Mesenchymal stem cell (in vitro differentiated cells and primary cell): ENCODE measurements around the gene NPTN.
A peak's percentile ranks its signal among the peaks of the same experiment; 100 is the strongest.

Source experiments
- DNase-seq: peaks from one replicate; pipeline ENCODE4 v3.0.0-alpha.2; 2013
- H2AFZ ChIP-seq: one replicate; pipeline ENCODE4 v1.6.1; 2013; ENCODE audit warnings: low read depth, mild to moderate bottlenecking, control low read depth, inconsistent platforms, low read length, moderate library complexity
- H2AK5ac ChIP-seq: 2 replicates; pipeline ENCODE4 v1.6.1; 2013; ENCODE audit warnings: low read length, moderate library complexity, mild to moderate bottlenecking, inconsistent platforms; ENCODE audit not compliant: severe bottlenecking
- H2BK120ac ChIP-seq: one replicate; pipeline ENCODE4 v1.6.1; 2013; ENCODE audit warnings: low read depth, mild to moderate bottlenecking, inconsistent platforms, low read length, moderate library complexity
- H2BK12ac ChIP-seq, 2 experiments: one replicate each; pipeline ENCODE4 v1.6.1; 2013; ENCODE audit warnings: inconsistent platforms in 2 of 2, low read length in 2 of 2, mild to moderate bottlenecking in 2 of 2, moderate library complexity in 2 of 2, control low read depth in 1 of 2
- H2BK15ac ChIP-seq: one replicate; pipeline ENCODE4 v1.6.1; 2013; ENCODE audit warnings: mild to moderate bottlenecking, low read depth, inconsistent platforms; ENCODE audit not compliant: poor library complexity, severe bottlenecking
- H2BK5ac ChIP-seq: 2 replicates; pipeline ENCODE4 v1.6.1; 2013; ENCODE audit warnings: low read depth, mild to moderate bottlenecking, low read length, control low read depth, inconsistent platforms; ENCODE audit not compliant: poor library complexity, severe bottlenecking
- H3K14ac ChIP-seq, 2 experiments: one replicate each; pipeline ENCODE4 v1.6.1; 2013; ENCODE audit warnings: inconsistent platforms in 2 of 2, low read length in 2 of 2, control low read depth in 1 of 2, mild to moderate bottlenecking in 1 of 2, moderate library complexity in 1 of 2
- H3K18ac ChIP-seq, 2 experiments: one replicate each; pipeline ENCODE4 v1.6.1; 2013; ENCODE audit warnings: inconsistent platforms in 2 of 2, low read length in 2 of 2, control low read depth in 1 of 2, low read depth in 1 of 2, mild to moderate bottlenecking in 1 of 2
- H3K23ac ChIP-seq, 2 experiments: one replicate each; pipeline ENCODE4 v1.6.1; 2013; ENCODE audit warnings: inconsistent platforms in 2 of 2, low read length in 2 of 2, mild to moderate bottlenecking in 2 of 2, moderate library complexity in 2 of 2, control low read depth in 1 of 2
- H3K27ac ChIP-seq: 2 replicates; pipeline ENCODE4 v1.5.1; 2013; ENCODE audit warnings: mild to moderate bottlenecking, moderate library complexity, low read length, control low read depth, inconsistent platforms; ENCODE audit not compliant: poor library complexity, severe bottlenecking
- H3K27me3 ChIP-seq, 2 experiments: 2 replicates each; pipeline versions ENCODE4 v1.6.1 to v1.7.0; 2013; ENCODE audit warnings: low read length in 2 of 2, mild to moderate bottlenecking in 2 of 2, moderate library complexity in 2 of 2, control low read depth in 1 of 2, inconsistent platforms in 1 of 2; ENCODE audit not compliant: control insufficient read depth in 1 of 2, insufficient read depth in 1 of 2
- H3K36me3 ChIP-seq, 2 experiments: 2 replicates each; pipeline versions ENCODE4 v1.6.1 to v1.7.0; 2013; ENCODE audit warnings: low read length in 2 of 2, control low read depth in 1 of 2, inconsistent platforms in 1 of 2, low read depth in 1 of 2, mild to moderate bottlenecking in 1 of 2; ENCODE audit not compliant: insufficient read depth in 2 of 2, control insufficient read depth in 1 of 2
- H3K4ac ChIP-seq, 2 experiments: one replicate each; pipeline ENCODE4 v1.6.1; 2013; ENCODE audit warnings: inconsistent platforms in 2 of 2, low read length in 2 of 2, mild to moderate bottlenecking in 2 of 2, moderate library complexity in 2 of 2, control low read depth in 1 of 2, low read depth in 1 of 2
- H3K4me1 ChIP-seq: 2 replicates; pipeline ENCODE4 v1.6.1; 2013; ENCODE audit warnings: low read depth, low read length, control low read depth; ENCODE audit not compliant: control insufficient read depth, insufficient read depth
- H3K4me2 ChIP-seq: 2 replicates; pipeline ENCODE4 v1.6.1; 2013; ENCODE audit warnings: low read length, mild to moderate bottlenecking, inconsistent platforms; ENCODE audit not compliant: poor library complexity, severe bottlenecking
- H3K4me3 ChIP-seq, 2 experiments: 2 replicates each; pipeline versions ENCODE4 v1.5.1 to v1.7.0; 2013; ENCODE audit warnings: low read length in 2 of 2, mild to moderate bottlenecking in 2 of 2, control low read depth in 1 of 2, low read depth in 1 of 2; ENCODE audit not compliant: insufficient read depth in 1 of 2
- H3K79me1 ChIP-seq: replicated peaks from 2 replicates; pipeline ENCODE4 v1.6.1; 2013; ENCODE audit warnings: mild to moderate bottlenecking, control low read depth, low read length, inconsistent platforms; ENCODE audit not compliant: poor library complexity, severe bottlenecking
- H3K9ac ChIP-seq: 2 replicates; pipeline ENCODE4 v1.7.0; 2013; ENCODE audit warnings: mild to moderate bottlenecking, low read length, moderate library complexity
- H3K9me3 ChIP-seq: 2 replicates; pipeline ENCODE4 v1.7.0; 2013; ENCODE audit warnings: mild to moderate bottlenecking, low read length; ENCODE audit not compliant: control insufficient read depth
- H4K8ac ChIP-seq: one replicate; pipeline ENCODE4 v1.6.1; 2013; ENCODE audit warnings: inconsistent platforms, mild to moderate bottlenecking, low read length, moderate library complexity
- H4K91ac ChIP-seq: one replicate; pipeline ENCODE4 v1.6.1; 2013; ENCODE audit warnings: mild to moderate bottlenecking, low read length, inconsistent platforms
- WGBS: methylation state at CpG from one replicate; pipeline ENCODE4 v1.1.7; 2013; ENCODE audit warnings: mixed read lengths; 5-methylcytosine and 5-hydroxymethylcytosine counted together

Gene NPTN

DNA sequence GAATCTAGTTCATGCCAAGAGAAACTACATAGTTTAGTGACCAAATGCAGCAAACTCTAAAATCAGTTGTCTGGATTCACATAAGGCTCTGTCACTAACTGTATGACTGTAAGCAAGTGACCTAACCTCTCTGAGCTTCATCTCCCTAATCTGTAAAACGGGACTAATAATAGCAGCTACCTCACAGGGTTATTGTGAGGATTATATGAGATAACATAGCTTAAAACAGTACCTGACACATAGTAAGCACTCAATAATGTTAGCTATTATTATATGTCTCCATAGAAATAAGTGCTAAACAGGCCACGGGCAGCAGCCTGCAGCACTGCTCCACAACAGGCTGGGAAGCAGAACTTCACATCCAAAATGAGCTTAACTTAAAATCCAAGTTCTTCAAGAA is 30.2 kb downstream of the NPTN start:
- H2BK15ac ChIP-seq: no peak overlapping the region

GRCh38 chr15:73602446-73602843 is 30.7 kb downstream of the NPTN start:
- H3K9me3 ChIP-seq: no peaks in the 10 kb centered on the region
- WGBS: 0% methylated on average over 1 of the region's 1 CpG
- H3K27ac ChIP-seq: no peak overlapping the region
- H3K4me2 ChIP-seq: no peak overlapping the region
- H3K36me3 ChIP-seq: peaks cover 0 to 10% of the 10 kb centered on the region in 2 experiments
- no peak overlapping the region for H2AK5ac ChIP-seq
- H3K23ac ChIP-seq: no peak overlapping the region
- no peak overlapping the region for H3K14ac ChIP-seq
- H3K79me1 ChIP-seq: peaks cover 13% of the 10 kb centered on the region
- peak overlapping the region; percentile 48 for H3K9ac ChIP-seq
- H3K27me3 ChIP-seq: no peaks in the 10 kb centered on the region
- H3K4ac ChIP-seq: peak overlapping the region in 1 of 2 experiments; percentile 51
- no peak overlapping the region for H2BK5ac ChIP-seq
- H2AFZ ChIP-seq: no peak overlapping the region
- peak overlapping the region in 1 of 2 experiments; percentile 47 for H3K4me3 ChIP-seq
- no peak overlapping the region for H2BK12ac ChIP-seq
- no peak overlapping the region for H2BK15ac ChIP-seq
- no peak overlapping the region for H4K91ac ChIP-seq
- H3K18ac ChIP-seq: peak overlapping the region in 1 of 2 experiments; percentile 49
- H4K8ac ChIP-seq: no peak overlapping the region
- H3K4me1 ChIP-seq: peaks cover 15% of the 10 kb centered on the region
- DNase-seq: peak; percentile 33
- no peak overlapping the region for H2BK120ac ChIP-seq

More for the DNA sequence above, 30.2 kb downstream of the NPTN start:
- Histone ChIP-seq H2AK5ac (no peak overlapping the region), H2AFZ (no peak overlapping the region), H3K23ac (no peak overlapping the region), H3K27me3 (no peaks in the 10 kb centered on the region), H3K9ac (peak overlapping the region; percentile 48), H2BK120ac (no peak overlapping the region), H3K36me3 (peaks cover 0 to 10% of the 10 kb centered on the region in 2 experiments), H2BK5ac (no peak overlapping the region), H3K4ac (no peak overlapping the region), H3K14ac (no peak overlapping the region), H2BK12ac (no peak overlapping the region), H3K9me3 (no peaks in the 10 kb centered on the region), H4K91ac (no peak overlapping the region), H3K4me1 (peaks cover 15% of the 10 kb centered on the region), H3K79me1 (peaks cover 14% of the 10 kb centered on the region), H3K4me3 (no peak overlapping the region), H3K4me2 (no peak overlapping the region), H3K18ac (no peak overlapping the region), H3K27ac (no peak overlapping the region), H4K8ac (no peak overlapping the region)
- WGBS: 100% methylated on average over 1 of the region's 2 CpGs
- DNase-seq: peak; percentile 22

GRCh38 chr15:73601451-73602445 is 31.4 kb downstream of the NPTN start:
- H2AK5ac ChIP-seq: no peak overlapping the region
- H2AFZ ChIP-seq: no peak overlapping the region
- no peak overlapping the region for H3K4me2 ChIP-seq
- H3K9me3 ChIP-seq: no peaks in the 10 kb centered on the region
- H3K27me3 ChIP-seq: no peaks in the 10 kb centered on the region
- peak overlapping the region in 1 of 2 experiments; percentile 51 for H3K4ac ChIP-seq
- H2BK5ac ChIP-seq: no peak overlapping the region
- peak overlapping the region; percentile 48 for H3K9ac ChIP-seq
- 30% methylated on average over 6 of the region's 7 CpGs for WGBS
- H2BK12ac ChIP-seq: no peak overlapping the region
- peaks cover 15% of the 10 kb centered on the region for H3K4me1 ChIP-seq
- peaks cover 4 to 10% of the 10 kb centered on the region in 2 experiments for H3K36me3 ChIP-seq
- peak; percentile 79 for DNase-seq
- H3K14ac ChIP-seq: no peak overlapping the region
- H2BK120ac ChIP-seq: no peak overlapping the region
- no peak overlapping the region for H3K23ac ChIP-seq
- H4K91ac ChIP-seq: no peak overlapping the region
- peak overlapping the region in 1 of 2 experiments; percentile 47 for H3K4me3 ChIP-seq
- H3K79me1 ChIP-seq: peaks cover 13% of the 10 kb centered on the region
- no peak overlapping the region for H2BK15ac ChIP-seq
- peak overlapping the region; percentile 38 for H3K27ac ChIP-seq
- H4K8ac ChIP-seq: no peak overlapping the region
- peak overlapping the region in 1 of 2 experiments; percentile 44 for H3K18ac ChIP-seq
